Measurements from ENCODE around the gene ADGRG7.

The ADGRG7 gene

GRCh38 chr3:100600181-100601042, 9.0 kb upstream of the ADGRG7 start:
- DNase-seq (ENCODE audit: low read depth): no peak

DNA sequence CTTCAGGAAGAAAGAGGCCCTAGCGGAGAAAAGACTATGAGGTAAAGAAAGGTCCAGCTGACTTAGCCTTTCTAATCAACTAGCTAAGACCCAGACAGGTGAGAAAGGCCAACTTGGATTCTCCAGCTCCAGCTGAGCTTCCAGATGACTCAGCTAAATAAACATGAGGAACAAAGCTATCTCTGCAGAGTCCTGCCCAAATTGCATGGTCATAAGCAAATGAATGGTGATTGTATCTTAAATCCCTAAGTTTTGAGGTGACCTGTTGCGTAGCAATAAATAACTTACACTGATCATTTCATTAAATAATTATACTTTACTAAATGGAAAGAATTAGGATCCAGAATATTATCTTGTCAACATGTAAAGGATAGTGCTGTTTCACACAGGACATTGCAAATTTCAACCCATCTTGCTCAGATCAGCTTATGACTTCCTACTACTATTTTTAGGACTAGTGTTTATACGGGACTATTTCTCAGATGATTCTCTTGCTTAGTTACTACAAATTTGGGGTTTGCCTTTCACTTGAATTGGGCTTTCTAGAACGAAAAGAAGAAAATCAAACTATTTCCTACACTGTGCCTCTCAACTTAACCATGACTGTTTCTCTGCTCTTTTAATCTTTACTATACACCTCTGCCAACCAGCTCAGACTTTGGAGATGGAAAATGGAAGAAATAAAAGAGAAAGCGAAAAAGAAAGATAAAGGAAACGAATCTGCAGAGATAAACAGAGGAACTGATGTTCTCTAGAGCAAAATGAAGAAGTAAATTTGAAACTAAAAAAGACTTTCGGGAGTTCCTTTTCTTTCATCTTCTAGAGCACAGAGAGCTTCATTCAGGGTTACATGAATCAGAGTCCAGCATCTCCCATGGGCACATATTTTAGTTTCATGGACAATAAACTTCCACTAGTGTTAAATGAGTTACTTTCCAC, 6.6 kb upstream of the ADGRG7 start:
- no peak for DNase-seq (ENCODE audit: low read depth)

DNA sequence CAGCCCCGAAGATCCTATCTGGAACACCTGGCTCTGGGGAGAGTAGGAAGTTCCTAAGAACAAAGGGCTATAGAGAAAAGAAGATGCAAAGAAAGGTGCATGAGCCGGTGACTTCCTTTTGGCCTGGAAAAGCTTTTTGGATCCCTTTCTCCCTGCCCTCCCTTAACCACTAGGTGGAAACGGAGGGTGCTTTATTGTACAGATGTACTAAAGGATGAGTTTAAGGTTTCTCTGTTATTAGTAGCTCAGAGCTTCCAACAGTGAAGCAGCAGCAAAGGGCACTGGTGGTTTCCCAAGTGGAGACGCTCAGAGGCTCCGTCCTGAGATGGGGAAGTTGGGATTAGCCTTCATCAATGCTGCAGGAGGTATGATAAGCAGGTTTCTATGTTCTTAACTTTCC, 5.9 kb upstream of the ADGRG7 start:
- DNase-seq (ENCODE audit: low read depth): no peak

- DNase-seq (ENCODE audit: low read depth): no peak
Measured at GRCh38 chr3:100605358-100605757, 4.0 kb upstream of the ADGRG7 start.

- DNase-seq (ENCODE audit: low read depth): no peak
Measured at GRCh38 chr3:100606894-100607512, 2.4 kb upstream of the ADGRG7 start.

DNA sequence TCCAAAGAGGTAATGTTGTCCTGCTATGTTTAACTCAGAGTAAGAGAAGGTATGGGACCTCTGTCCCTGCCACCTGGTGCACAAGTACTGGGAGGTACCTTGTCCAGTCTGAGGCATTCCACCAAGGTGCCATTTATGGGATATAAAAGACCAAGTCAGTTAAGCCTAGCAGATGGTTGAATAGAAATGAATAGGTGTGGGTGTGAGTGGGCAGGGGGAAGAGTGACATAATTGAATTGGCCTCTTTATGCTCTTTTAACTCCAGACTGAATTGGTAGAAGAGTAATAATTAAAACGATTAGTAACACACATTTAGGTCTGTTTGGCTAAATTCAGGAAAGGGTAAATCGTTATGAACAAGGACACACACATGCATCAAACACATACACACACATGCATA, 562 bp downstream of the ADGRG7 start:
- DNase-seq (ENCODE audit: low read depth): no peak

- DNase-seq (ENCODE audit: low read depth): no peak
Measured at GRCh38 chr3:100611221-100611620, 1.8 kb downstream of the ADGRG7 start.

- no peak for DNase-seq (ENCODE audit: low read depth)
Measured at GRCh38 chr3:100613721-100614390, 4.5 kb downstream of the ADGRG7 start.

DNA sequence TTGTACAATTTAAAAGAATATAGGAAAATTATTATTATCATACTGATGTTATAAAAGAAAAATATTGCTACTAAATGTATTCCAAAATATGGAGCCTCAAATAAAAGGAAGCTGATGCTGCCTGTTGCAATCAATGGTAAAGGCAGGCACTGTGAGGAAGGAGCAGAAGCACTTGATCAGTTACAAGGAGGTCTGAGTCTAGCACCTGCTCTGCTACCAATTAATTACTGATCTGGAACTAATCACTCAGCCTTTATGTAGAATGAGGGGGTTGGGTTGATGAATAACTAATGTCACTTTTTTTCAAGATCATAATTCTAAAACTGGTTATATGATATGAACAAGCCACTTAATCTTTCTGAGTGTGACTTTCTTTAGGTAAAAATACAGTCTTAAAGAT, 5.5 kb downstream of the ADGRG7 start:
- no peak for DNase-seq (ENCODE audit: low read depth)

DNA sequence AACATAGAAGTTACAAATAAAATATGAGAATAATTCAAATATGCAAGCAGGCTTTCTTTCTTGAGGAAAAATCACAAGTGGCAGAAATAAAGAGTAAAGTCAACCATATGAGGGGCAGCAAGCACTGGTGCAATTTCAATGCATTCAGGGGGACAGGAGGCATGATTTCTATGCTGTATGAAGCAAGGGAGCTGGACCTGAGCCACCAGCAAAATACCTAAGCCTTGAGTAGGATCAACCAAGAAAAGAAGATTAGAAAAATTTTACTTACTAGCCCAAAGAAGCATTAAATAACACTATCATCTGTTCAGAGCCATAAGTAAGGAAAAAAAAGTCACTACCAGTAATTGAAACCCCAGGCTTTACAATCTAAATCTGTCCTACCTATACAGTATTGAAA, 6.3 kb downstream of the ADGRG7 start:
- DNase-seq (ENCODE audit: low read depth): no peak

DNA sequence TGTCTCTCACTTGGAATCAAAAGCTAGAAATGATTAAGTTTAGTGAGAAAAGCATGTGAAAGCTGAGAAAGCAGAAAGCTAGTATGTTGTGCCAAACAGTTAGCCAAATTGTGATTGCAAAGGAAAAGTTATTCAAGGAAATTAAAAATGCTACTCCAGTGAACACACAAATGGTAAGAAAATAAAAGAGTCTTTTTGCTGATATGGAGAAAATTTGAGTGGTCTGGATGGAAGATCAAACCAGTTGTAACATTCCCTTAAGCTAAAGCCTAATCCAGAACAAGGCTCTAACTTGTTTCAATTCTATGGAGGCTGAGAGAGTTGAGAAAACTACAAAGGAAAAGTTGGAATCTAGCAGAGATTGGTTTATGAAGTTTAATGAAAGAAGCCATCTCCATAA, 11.8 kb downstream of the ADGRG7 start:
- DNase-seq (ENCODE audit: low read depth): no peak

DNA sequence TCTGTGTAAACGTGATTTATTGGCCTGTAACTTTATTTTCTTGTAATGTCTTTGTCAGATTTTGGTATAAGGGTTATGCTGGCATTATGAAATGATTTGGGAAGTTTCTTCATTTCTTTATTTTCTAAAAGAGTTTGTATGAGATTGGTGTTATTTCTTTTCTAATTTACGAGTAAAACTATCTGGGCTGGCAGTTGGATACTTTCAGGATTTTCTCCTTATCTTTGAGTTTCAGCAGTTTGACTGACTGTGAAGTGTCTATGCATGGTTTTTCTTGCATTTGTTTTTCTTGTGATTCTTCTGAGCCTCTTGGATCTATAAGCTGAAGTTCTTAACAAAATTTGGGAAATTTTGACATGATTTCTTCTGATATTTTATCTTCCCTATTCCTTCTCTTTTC, 18.1 kb downstream of the ADGRG7 start:
- no peak for DNase-seq (ENCODE audit: low read depth)

GRCh38 chr3:100629421-100630127, 20.2 kb downstream of the ADGRG7 start:
- DNase-seq (ENCODE audit: low read depth): no peak

DNA sequence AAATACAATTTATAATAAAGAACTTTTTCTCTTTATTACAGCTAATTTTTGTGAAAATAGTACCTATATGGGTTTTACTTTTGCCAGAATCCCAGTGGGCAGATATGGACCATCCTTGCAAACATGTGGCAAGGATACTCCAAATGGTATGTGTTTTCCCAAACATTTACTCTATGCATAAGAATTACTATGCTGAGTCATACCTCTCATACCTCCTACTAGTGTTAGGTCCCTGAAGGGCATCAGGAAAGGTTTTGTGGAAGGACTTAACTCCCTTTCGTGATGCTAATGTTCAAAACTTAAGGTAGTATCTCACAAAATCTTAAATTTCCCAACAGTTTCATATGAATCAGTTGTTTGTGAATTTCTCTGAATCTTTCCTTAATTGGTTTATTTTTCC, 21.3 kb downstream of the ADGRG7 start:
- no peak for DNase-seq (ENCODE audit: low read depth)

- DNase-seq (ENCODE audit: low read depth): no peak
Measured at GRCh38 chr3:100631236-100631635, 21.8 kb downstream of the ADGRG7 start.

- no peak for DNase-seq (ENCODE audit: low read depth)
Measured at GRCh38 chr3:100634493-100635272, 25.3 kb downstream of the ADGRG7 start.

- DNase-seq (ENCODE audit: low read depth): no peak
Measured at GRCh38 chr3:100635273-100635701, 25.9 kb downstream of the ADGRG7 start.

DNA sequence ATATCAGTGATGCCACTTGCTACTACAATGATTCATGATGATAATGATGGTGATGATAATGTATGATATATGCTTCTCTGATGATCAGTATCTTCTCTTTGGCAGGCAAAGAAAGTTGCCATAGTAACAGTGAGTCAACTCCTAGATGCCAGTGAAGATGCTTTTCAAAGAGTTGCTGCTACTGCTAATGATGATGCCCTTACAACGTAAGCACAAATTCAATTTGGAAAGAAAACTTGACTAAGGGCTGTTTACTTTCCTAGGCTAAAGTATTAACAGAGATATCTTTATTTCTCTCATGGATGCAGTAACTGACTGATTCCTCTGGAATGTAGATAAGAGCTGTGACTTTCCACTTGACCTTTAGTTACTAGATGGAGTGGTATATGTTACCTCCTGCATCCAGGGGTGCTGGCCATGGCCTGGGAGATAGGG, 27.8 kb downstream of the ADGRG7 start:
- no peak for DNase-seq (ENCODE audit: low read depth)

DNA sequence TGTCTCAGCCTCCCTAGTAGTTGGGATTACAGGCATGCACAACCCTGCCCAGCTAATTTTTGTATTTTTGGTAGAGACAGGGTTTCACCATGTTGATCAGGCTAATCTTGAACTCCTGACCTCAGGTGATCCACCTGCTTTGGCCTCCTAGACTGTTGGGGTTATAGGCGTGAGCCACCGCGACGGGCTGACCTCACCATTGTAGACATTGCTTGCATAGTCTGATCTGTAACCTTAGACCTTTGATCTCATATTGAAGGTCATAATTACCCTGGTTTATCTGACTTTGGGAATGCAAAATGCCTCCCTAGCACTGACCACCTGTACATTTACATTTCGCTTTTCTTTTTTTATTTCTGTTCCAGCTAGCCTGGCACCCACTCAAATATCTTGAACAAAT, 31.2 kb downstream of the ADGRG7 start:
- DNase-seq (ENCODE audit: low read depth): no peak

- no peak for DNase-seq (ENCODE audit: low read depth)
Measured at GRCh38 chr3:100641471-100642032, 32.2 kb downstream of the ADGRG7 start.

All from T-helper 22 cell (primary cell).